ENCODE results near the gene CDK9.

Gene CDK9

DNA sequence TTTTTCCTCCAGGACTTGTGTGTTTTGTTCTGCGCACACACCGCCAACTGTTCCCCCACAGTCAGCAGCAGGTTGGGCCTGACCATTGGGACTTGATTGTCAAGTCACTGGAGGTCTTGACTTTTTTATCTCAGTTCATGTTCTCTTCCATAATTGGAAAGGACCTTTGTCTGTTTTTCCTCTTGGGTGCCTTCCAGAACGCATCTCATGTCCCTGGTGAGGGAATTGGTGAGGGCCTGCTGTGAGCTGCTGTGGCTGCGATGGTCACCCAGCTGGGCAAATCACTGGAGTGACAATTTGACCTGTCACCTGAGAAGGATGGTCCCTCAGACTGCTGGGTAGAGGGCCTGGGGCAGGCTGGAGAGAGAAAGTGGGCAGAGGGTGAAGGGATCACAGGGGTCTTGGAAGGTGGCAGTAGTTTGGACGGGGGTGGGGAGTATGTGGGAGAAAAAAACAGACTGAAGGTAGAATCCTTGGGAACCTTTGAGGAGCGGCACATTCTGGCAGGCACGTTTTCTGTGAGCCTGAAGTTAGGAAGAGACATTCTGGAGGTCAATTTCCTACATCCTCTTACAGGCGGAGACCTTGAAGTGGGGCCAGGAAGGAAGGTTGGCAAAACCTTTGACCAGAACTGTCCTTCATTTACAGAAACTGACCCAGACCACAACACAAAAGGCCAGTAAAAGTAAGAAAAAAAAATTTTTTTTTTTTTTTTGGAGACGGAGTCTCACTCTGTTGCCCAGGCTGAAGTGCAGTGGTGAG is 4.4 kb downstream of the CDK9 start:
- no peaks in the 10 kb centered on the region for H3K9me3 ChIP-seq (ENCODE audit: control insufficient read depth, low read length)
- H3K36me3 ChIP-seq (ENCODE audit: control insufficient read depth, insufficient read depth, low read length) = no peaks in the 10 kb centered on the region
- H3K4me1 ChIP-seq = no peaks in the 10 kb centered on the region
- no peak overlapping the region for H3K27ac ChIP-seq
- H2AFZ ChIP-seq = no peak overlapping the region
- H3K79me2 ChIP-seq = peaks cover 3% of the 10 kb centered on the region
- H3K27me3 ChIP-seq (ENCODE audit: control insufficient read depth, insufficient read depth, low read length) = no peaks in the 10 kb centered on the region
- no peak overlapping the region for H3K4me2 ChIP-seq (ENCODE audit: low read length)
- no peak overlapping the region for H3K9ac ChIP-seq
- no peak overlapping the region for H3K4me3 ChIP-seq (ENCODE audit: low read depth, low read length)
- no peak for TF ChIP-seq CTCF (IDR thresholded peaks at IDR 0.05)

GRCh38 chr9:127791085-127791484 is 5.3 kb downstream of the CDK9 start:
- H3K4me1 ChIP-seq = no peaks in the 10 kb centered on the region
- no peak overlapping the region for H2AFZ ChIP-seq
- H3K27me3 ChIP-seq (ENCODE audit: control insufficient read depth, insufficient read depth, low read length) = no peaks in the 10 kb centered on the region
- H3K9ac ChIP-seq = no peak overlapping the region
- peaks cover 3% of the 10 kb centered on the region for H3K79me2 ChIP-seq
- no peaks in the 10 kb centered on the region for H3K9me3 ChIP-seq (ENCODE audit: control insufficient read depth, low read length)
- no peak for TF ChIP-seq CTCF (IDR thresholded peaks at IDR 0.05)
- no peaks in the 10 kb centered on the region for H3K36me3 ChIP-seq (ENCODE audit: control insufficient read depth, insufficient read depth, low read length)
- H3K4me2 ChIP-seq (ENCODE audit: low read length) = no peak overlapping the region
- H3K4me3 ChIP-seq (ENCODE audit: low read depth, low read length) = no peak overlapping the region
- no peak overlapping the region for H3K27ac ChIP-seq

DNA sequence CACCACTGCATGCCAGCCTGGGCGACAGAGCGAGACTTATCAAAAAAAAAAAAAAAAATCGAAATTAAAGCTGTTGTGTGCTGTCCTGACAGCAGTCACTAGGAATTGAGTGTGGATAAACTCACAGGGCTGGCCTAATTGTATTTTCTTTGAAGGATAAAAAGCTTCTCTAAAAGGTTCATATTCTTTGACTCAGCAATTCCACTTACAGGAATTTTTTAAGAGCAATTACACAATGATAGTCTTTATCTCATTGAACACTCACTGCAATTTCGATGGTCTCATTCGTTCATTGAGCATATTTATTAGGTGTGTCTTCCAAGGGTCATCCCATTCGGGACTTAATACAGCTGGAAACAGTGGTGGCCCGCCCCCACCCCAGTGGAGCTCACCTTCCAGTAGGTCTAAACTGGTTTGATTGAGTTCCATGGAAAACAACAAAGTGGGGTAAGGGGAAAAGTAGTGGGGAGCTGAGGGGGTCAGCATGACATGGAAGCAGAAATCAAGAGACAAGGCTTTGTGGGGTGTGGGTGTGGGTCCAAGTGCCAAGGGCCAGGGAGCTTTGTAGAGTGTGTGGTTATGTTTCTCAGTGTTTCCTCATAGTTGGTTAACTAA is 6.7 kb downstream of the CDK9 start:
- no peak for TF ChIP-seq CTCF (IDR thresholded peaks at IDR 0.05)
- H3K27me3 ChIP-seq (ENCODE audit: control insufficient read depth, insufficient read depth, low read length) = no peaks in the 10 kb centered on the region
- no peaks in the 10 kb centered on the region for H3K9me3 ChIP-seq (ENCODE audit: control insufficient read depth, low read length)
- H2AFZ ChIP-seq = no peak overlapping the region
- no peaks in the 10 kb centered on the region for H3K36me3 ChIP-seq (ENCODE audit: control insufficient read depth, insufficient read depth, low read length)
- H3K4me1 ChIP-seq = no peaks in the 10 kb centered on the region
- H3K27ac ChIP-seq = no peak overlapping the region
- no peaks in the 10 kb centered on the region for H3K79me2 ChIP-seq
- H3K9ac ChIP-seq = no peak overlapping the region
- no peak overlapping the region for H3K4me3 ChIP-seq (ENCODE audit: low read depth, low read length)
- H3K4me2 ChIP-seq (ENCODE audit: low read length) = no peak overlapping the region

DNA sequence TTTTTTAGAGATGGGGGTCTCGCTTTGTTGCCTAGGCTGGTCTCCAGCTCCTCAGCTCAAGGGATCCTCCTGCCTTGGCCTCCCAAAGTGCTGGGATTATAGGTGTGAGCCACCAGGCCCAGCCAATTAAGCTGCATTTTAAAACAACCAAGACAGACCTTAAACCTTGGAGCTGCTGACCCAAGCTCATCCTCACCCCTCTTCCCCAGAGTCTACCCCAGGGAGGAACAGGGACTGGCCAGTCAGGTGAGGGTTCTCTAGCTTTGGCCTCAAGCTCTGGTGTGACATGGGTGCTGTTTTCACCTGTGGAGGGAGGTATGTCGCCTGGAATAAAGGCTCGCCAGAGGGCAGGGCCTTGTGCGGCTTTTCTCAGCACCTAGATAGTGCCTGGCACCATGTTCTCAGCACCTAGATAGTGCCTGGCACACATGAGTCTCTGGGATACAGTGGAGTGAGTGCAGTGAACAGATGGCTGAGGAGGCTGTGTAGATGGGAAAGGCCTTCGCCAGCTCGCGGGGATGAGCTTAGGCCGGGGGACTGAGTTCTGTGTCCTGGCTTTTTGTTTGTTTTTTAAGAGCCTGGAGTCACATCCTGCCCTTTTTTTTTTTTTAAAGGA is 7.4 kb downstream of the CDK9 start:
- Histone ChIP-seq H3K9ac (no peak overlapping the region), H3K36me3 (ENCODE audit: control insufficient read depth, insufficient read depth, low read length) (no peaks in the 10 kb centered on the region), H3K27ac (peak overlapping the region; percentile 19), H3K27me3 (ENCODE audit: control insufficient read depth, insufficient read depth, low read length) (no peaks in the 10 kb centered on the region), H3K4me3 (ENCODE audit: low read depth, low read length) (no peak overlapping the region), H3K4me2 (ENCODE audit: low read length) (no peak overlapping the region), H3K4me1 (no peaks in the 10 kb centered on the region), H2AFZ (no peak overlapping the region), H3K79me2 (no peaks in the 10 kb centered on the region), H3K9me3 (ENCODE audit: control insufficient read depth, low read length) (no peaks in the 10 kb centered on the region)
- TF ChIP-seq CTCF (IDR thresholded peaks at IDR 0.05) = no peak
